Measurements from ENCODE around the gene ITGB4. TPM values are rescaled to one million over a fixed set of nuclear protein-coding genes. Genes with fewer than 3 reads are reported as not detected.

Gene ITGB4
- total and polyA plus RNA-seq, 9 of the 15 experiments (the other 6 are each of a cell fraction or from before 2014, with no cell fraction given) = 0.05 to 2.8 (median 0.76) TPM; not detected in 3

- TF ChIP-seq GTF3C2 (IDR thresholded peaks at IDR 0.05; ENCODE audit: borderline replicate concordance, extremely low read depth, insufficient read length) (no peak), TBL1XR1 (IDR thresholded peaks at IDR 0.05; ENCODE audit: low read length in 2 of 2) (no peak), SMARCA4 (IDR thresholded peaks at IDR 0.05) (peak; percentile 46; the same call in 1 of the 2 replicates), DNMT1 (IDR thresholded peaks at IDR 0.05) (no peak), ZNF445 (CRISPR knock-in tag; IDR thresholded peaks at IDR 0.05; ENCODE audit: low read depth) (no peak), HNRNPUL1 (IDR thresholded peaks at IDR 0.05; ENCODE audit: low read length) (no peak), RBM15 (IDR thresholded peaks at IDR 0.05; ENCODE audit: insufficient read depth, low read length) (no peak), ZBTB17 (CRISPR knock-in tag; IDR thresholded peaks at IDR 0.05) (no peak), ZBTB40 (IDR thresholded peaks at IDR 0.05) (no peak), ZBTB40 (CRISPR knock-in tag; IDR thresholded peaks at IDR 0.05) (no peak; the same call in 1 of the 2 replicates), NFE2L1 (tag; IDR thresholded peaks at IDR 0.05; ENCODE audit: borderline replicate concordance, low read depth) (no peak), XRCC3 (IDR thresholded peaks at IDR 0.05) (no peak), ZFX (CRISPR knock-in tag; IDR thresholded peaks at IDR 0.05) (no peak), ZKSCAN8 (CRISPR knock-in tag; IDR thresholded peaks at IDR 0.05) (no peak)
- TF ChIP-seq, protein P1, sequence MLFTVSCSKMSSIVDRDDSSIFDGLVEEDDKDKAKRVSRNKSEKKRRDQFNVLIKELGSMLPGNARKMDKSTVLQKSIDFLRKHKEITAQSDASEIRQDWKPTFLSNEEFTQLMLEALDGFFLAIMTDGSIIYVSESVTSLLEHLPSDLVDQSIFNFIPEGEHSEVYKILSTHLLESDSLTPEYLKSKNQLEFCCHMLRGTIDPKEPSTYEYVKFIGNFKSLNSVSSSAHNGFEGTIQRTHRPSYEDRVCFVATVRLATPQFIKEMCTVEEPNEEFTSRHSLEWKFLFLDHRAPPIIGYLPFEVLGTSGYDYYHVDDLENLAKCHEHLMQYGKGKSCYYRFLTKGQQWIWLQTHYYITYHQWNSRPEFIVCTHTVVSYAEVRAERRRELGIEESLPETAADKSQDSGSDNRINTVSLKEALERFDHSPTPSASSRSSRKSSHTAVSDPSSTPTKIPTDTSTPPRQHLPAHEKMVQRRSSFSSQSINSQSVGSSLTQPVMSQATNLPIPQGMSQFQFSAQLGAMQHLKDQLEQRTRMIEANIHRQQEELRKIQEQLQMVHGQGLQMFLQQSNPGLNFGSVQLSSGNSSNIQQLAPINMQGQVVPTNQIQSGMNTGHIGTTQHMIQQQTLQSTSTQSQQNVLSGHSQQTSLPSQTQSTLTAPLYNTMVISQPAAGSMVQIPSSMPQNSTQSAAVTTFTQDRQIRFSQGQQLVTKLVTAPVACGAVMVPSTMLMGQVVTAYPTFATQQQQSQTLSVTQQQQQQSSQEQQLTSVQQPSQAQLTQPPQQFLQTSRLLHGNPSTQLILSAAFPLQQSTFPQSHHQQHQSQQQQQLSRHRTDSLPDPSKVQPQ (CRISPR knock-in tag; IDR thresholded peaks at IDR 0.05; ENCODE audit: borderline replicate concordance) = no peak
These were observed 57.6 kb downstream of the ITGB4 start (continued) for GRCh38 chr17:75778861-75779249.

Measured in K562 (cell line).